IMR-90 (cell line): ENCODE measurements around the gene NEUROD2. TPM values are rescaled to one million over a fixed set of nuclear protein-coding genes. Genes with fewer than 3 reads are reported as not detected.

Experiments
- ATAC-seq: fragments of 200-7000 bp; cut with Tn5 transposase; 2 replicates; pipeline ENCODE4 v1.9.1; 2020; ENCODE audit warnings: low read depth, mild to moderate bottlenecking, moderate library complexity
- BruUV-seq: library from RNA; stranded (reverse); fragments of 400-500 nt; replicated peaks from 2 replicates; lab custom pipeline; 2021; lab: Mats Ljungman, UMichigan
- CTCF ChIA-PET: fragments of 300-600 bp; formaldehyde crosslinking; extraction: SDS; loops from one replicate; lab custom pipeline; 2021; ENCODE audit warnings: antibody characterized with exemption; lab: Yijun Ruan, JAX
- POLR2A ChIA-PET: fragments of 300-600 bp; sonication (Branson Sonifier 250); formaldehyde crosslinking; loops from one replicate; lab custom pipeline; 2022; ENCODE audit warnings: antibody characterized with exemption; ENCODE audit not compliant: unreplicated experiment; lab: Charles Lee
- DNase-seq: peaks from one replicate; pipeline ENCODE4 v3.0.0; 2013
- H2AFZ ChIP-seq: replicated peaks from 2 replicates; pipeline ENCODE3; 2013; ENCODE audit warnings: low read length, mild to moderate bottlenecking; ENCODE audit not compliant: poor library complexity
- H2AK5ac ChIP-seq: 2 replicates; pipeline ENCODE4 v1.6.1; 2013; ENCODE audit warnings: low read depth, low read length, inconsistent platforms
- H2AK9ac ChIP-seq: replicated peaks from 2 replicates; pipeline ENCODE3; 2013; ENCODE audit warnings: mild to moderate bottlenecking, low read depth, low read length, moderate library complexity; ENCODE audit not compliant: poor library complexity
- H2BK120ac ChIP-seq: 2 replicates; pipeline ENCODE4 v1.6.1; 2013; ENCODE audit warnings: low read depth, low read length, inconsistent platforms
- H2BK15ac ChIP-seq: 3 replicates; pipeline ENCODE4 v1.6.1; 2013; ENCODE audit warnings: low read depth, low read length, inconsistent platforms
- H2BK20ac ChIP-seq: 2 replicates; pipeline ENCODE4 v1.6.1; 2013; ENCODE audit warnings: low read depth, mild to moderate bottlenecking, inconsistent platforms, low read length, moderate library complexity
- H2BK5ac ChIP-seq: 2 replicates; pipeline ENCODE4 v1.6.1; 2013; ENCODE audit warnings: mild to moderate bottlenecking, low read depth, low read length, inconsistent platforms; ENCODE audit not compliant: poor library complexity, severe bottlenecking
- H3K14ac ChIP-seq: replicated peaks from 2 replicates; pipeline ENCODE4 v1.6.1; 2013; ENCODE audit warnings: low read depth, low read length, inconsistent platforms
- H3K18ac ChIP-seq: 2 replicates; pipeline ENCODE4 v1.6.1; 2013; ENCODE audit warnings: low read depth, low read length, control low read depth
- H3K23ac ChIP-seq: 2 replicates; pipeline ENCODE4 v1.6.1; 2013; ENCODE audit warnings: low read depth, low read length, inconsistent platforms
- H3K27ac ChIP-seq: 2 replicates; pipeline ENCODE4 v1.5.1; 2013; ENCODE audit warnings: mild to moderate bottlenecking, control low read depth, low read length; ENCODE audit not compliant: insufficient read depth
- H3K27me3 ChIP-seq: 2 replicates; pipeline ENCODE4 v1.6.1; 2013; ENCODE audit warnings: low read length; ENCODE audit not compliant: control insufficient read depth, insufficient read depth
- H3K36me3 ChIP-seq: 2 replicates; pipeline ENCODE4 v1.6.1; 2013; ENCODE audit warnings: low read length, mixed read lengths; ENCODE audit not compliant: control insufficient read depth, insufficient read depth
- H3K4ac ChIP-seq: 2 replicates; pipeline ENCODE4 v1.6.1; 2013; ENCODE audit warnings: low read depth, low read length, inconsistent platforms
- H3K4me1 ChIP-seq: 2 replicates; pipeline ENCODE4 v1.6.1; 2013; ENCODE audit warnings: low read length, mixed read lengths; ENCODE audit not compliant: control insufficient read depth, insufficient read depth
- H3K4me2 ChIP-seq: 2 replicates; pipeline ENCODE4 v1.6.1; 2013; ENCODE audit warnings: low read depth, mild to moderate bottlenecking, control low read depth, low read length, moderate library complexity
- H3K4me3 ChIP-seq: 2 replicates; pipeline ENCODE4 v1.5.1; 2013; ENCODE audit warnings: low read depth, mild to moderate bottlenecking, control low read depth, low read length, moderate library complexity; ENCODE audit not compliant: insufficient read depth
- H3K56ac ChIP-seq: 2 replicates; pipeline ENCODE4 v1.6.1; 2013; ENCODE audit warnings: low read length, inconsistent platforms; ENCODE audit not compliant: insufficient read depth; ENCODE audit errors: extremely low read depth
- H3K79me1 ChIP-seq, 2 experiments: 2 replicates each; pipeline ENCODE4 v1.6.1; 2013; ENCODE audit warnings: low read length in 2 of 2, inconsistent platforms in 1 of 2, low read depth in 1 of 2
- H3K9ac ChIP-seq: 2 replicates; pipeline ENCODE4 v1.6.1; 2013; ENCODE audit warnings: low read depth, low read length, control low read depth
- H3K9me1 ChIP-seq: 2 replicates; pipeline ENCODE4 v1.6.1; 2013; ENCODE audit warnings: low read length, inconsistent platforms; ENCODE audit not compliant: insufficient read depth
- H3K9me3 ChIP-seq: 2 replicates; pipeline ENCODE4 v1.6.1; 2013; ENCODE audit warnings: low read length; ENCODE audit not compliant: control insufficient read depth, insufficient read depth
- H4K20me1 ChIP-seq: 2 replicates; pipeline ENCODE4 v1.6.1; 2013; ENCODE audit warnings: low read length, inconsistent platforms; ENCODE audit not compliant: insufficient read depth
- H4K5ac ChIP-seq: 2 replicates; pipeline ENCODE4 v1.6.1; 2013; ENCODE audit warnings: mild to moderate bottlenecking, low read depth, low read length, control low read depth
- H4K8ac ChIP-seq, 2 experiments: 2 replicates each; pipeline ENCODE4 v1.6.1; 2013; ENCODE audit warnings: low read depth in 2 of 2, low read length in 2 of 2, control low read depth in 1 of 2, inconsistent platforms in 1 of 2
- H4K91ac ChIP-seq: 2 replicates; pipeline ENCODE4 v1.6.1; 2013; ENCODE audit warnings: low read depth, low read length, inconsistent platforms; ENCODE audit not compliant: insufficient read depth
- BHLHE40 ChIP-seq: fragments of 150-350 bp; IDR thresholded peaks from 2 replicates; pipeline ENCODE4 v1.6.1; 2016; ENCODE audit warnings: mild to moderate bottlenecking, low read depth, low read length
- CEBPB ChIP-seq: IDR thresholded peaks from 2 replicates; pipeline ENCODE4 v1.6.1; 2012; ENCODE audit warnings: low read depth, low read length, improper control_type of control experiment
- MAZ ChIP-seq: IDR thresholded peaks from 2 replicates; pipeline ENCODE4 v1.6.1; 2012; ENCODE audit warnings: low read depth, mild to moderate bottlenecking, low read length, improper control_type of control experiment, moderate library complexity, borderline replicate concordance
- MXI1 ChIP-seq: IDR thresholded peaks from 2 replicates; pipeline ENCODE4 v1.6.1; 2012; ENCODE audit warnings: low read depth, mild to moderate bottlenecking, low read length, moderate library complexity, borderline replicate concordance
- RCOR1 ChIP-seq: IDR thresholded peaks from 2 replicates; pipeline ENCODE4 v1.6.1; 2012; ENCODE audit warnings: mild to moderate bottlenecking, low read length, improper control_type of control experiment; ENCODE audit not compliant: insufficient replicate concordance
- WGBS, 2 experiments: methylation state at CpG; one replicate each; pipeline versions ENCODE4 v1.1.5 to v1.1.7; 2013; ENCODE audit warnings: missing lambda C conversion rate in 2 of 2; ENCODE audit not compliant: insufficient read length in 1 of 2; ENCODE audit errors: extremely low coverage in 2 of 2; 5-methylcytosine and 5-hydroxymethylcytosine counted together
- dilution Hi-C: fragments of 300-500 bp; cut with HindIII; formaldehyde crosslinking; loops from one replicate; pipeline ENCODE4 v1.14.3; 2018; ENCODE audit warnings: low sequenced_read_pairs; ENCODE audit not compliant: unreplicated experiment
- in situ Hi-C: fragments of 300-500 bp; cut with MboI; formaldehyde crosslinking; loops from 3 replicates; pipeline ENCODE4 v1.14.3; 2019; ENCODE audit warnings: low sequenced_read_pairs, inconsistent platforms, mixed read lengths
- intact Hi-C: fragments of 100-400 bp; cut with micrococcal nuclease; formaldehyde crosslinking; loops from 2 replicates; pipeline ENCODE4 v1.10.0; 2022
- polyA plus RNA-seq, 3 experiments: library from polyadenylated mRNA; depleted of rRNA; stranded (reverse); fragments of >200 nt; gene quantifications; 2 replicates each; pipeline ENCODE4 v1.2.3, GENCODE V29; 2012; ENCODE audit warnings: low replicate concordance in 1 of 3
- total RNA-seq: library from RNA; depleted of rRNA; stranded (reverse); fragments of >200 nt; gene quantifications from 2 replicates; pipeline ENCODE4 v1.2.3, GENCODE V29; 2012
- TF ChIP-seq, protein P1 (sequence below): fragments of 150-350 bp; IDR thresholded peaks from 2 replicates; pipeline ENCODE4 v1.6.1; 2017; ENCODE audit warnings: mild to moderate bottlenecking, antibody characterized with exemption, low read length, low read depth
- TF ChIP-seq, protein P2 (sequence below): fragments of 150-350 bp; IDR thresholded peaks from 2 replicates; pipeline ENCODE4 v1.6.1; 2016; ENCODE audit warnings: low read depth, mild to moderate bottlenecking, low read length, moderate library complexity, borderline replicate concordance
- TF ChIP-seq, protein P3 (sequence below): conservative IDR thresholded peaks from 2 replicates; pipeline ENCODE4 v1.5.1; 2012; ENCODE audit warnings: mild to moderate bottlenecking, low read depth, low read length, improper control_type of control experiment

NEUROD2 gene
- total and polyA plus RNA-seq, 2 of the 4 experiments (the other 2 are of a cell fraction), result not detected

DNA sequence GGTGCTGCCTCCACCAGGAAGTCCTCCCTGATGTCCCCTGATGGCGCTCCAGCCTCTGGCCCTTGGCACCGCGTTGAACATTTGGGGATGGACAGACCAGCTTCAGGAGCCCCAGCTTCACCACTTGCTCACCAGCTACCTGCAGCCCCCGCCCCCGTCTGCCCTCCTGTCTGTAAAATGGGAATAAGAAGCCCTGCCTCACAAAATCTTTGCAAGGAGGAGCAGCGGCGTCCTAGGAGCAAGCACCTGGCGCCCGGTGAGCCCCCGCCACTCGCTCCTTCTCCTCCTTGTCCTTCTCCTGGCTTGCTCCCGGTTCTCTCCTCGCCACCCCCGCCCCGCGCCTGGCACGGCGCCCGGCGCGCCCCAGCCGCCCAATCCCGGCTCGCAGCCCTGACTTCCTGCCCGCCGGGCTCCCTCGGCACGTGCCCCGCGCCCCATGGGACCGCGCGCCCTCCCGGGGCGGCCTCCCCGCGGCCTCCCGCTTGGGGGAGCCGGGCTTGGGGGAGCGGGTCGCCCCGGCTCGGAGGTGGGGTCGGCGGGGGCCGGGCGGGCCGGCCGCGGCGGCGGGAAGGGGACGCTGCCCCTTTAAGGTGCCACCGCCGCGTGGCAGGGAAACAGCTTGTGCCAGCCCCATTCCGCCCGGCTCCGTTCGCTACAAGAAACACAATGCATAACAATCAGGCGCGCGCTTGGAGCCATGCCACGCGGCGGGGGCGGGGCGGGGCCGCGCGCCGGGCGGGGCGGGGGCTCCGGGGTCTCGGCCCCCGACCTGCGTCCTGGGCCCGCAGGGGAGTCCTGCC is 9.9 kb upstream of the NEUROD2 start:
- CTCF ChIA-PET, result no interaction called here
- no peaks in the 10 kb centered on the region for H3K4me1 ChIP-seq
- H3K9ac ChIP-seq, result no peak overlapping the region
- peak; percentile 68 for ATAC-seq
- no peak overlapping the region for H3K23ac ChIP-seq
- peak overlapping the region; percentile 39 for H3K4me3 ChIP-seq
- no peak overlapping the region for H3K18ac ChIP-seq
- no peak overlapping the region for H2BK120ac ChIP-seq
- H3K36me3 ChIP-seq, result no peaks in the 10 kb centered on the region
- no peak overlapping the region for H2BK20ac ChIP-seq
- H2AFZ ChIP-seq, result peak overlapping the region; percentile 87
- H4K20me1 ChIP-seq, result no peaks in the 10 kb centered on the region
- no peak overlapping the region for H3K56ac ChIP-seq
- H3K4ac ChIP-seq, result no peak overlapping the region
- H2BK5ac ChIP-seq, result no peak overlapping the region
- H4K5ac ChIP-seq, result no peak overlapping the region
- H3K27ac ChIP-seq, result no peak overlapping the region
- no TSS peak for BruUV-seq
- H2AK5ac ChIP-seq, result no peak overlapping the region
- H3K27me3 ChIP-seq, result peaks cover 55% of the 10 kb centered on the region
- in situ Hi-C loops, result no loop called here
- intact Hi-C loops, result no loop called here
- 2% methylated on average over 36 of the region's 79 CpGs; no CpG with 5 or more reads in 1 of the 2 experiments for WGBS, 2 experiments
- no peak overlapping the region for H4K8ac ChIP-seq
- no peak overlapping the region for H3K14ac ChIP-seq
- DNase-seq, result peak; percentile 13
- peak overlapping the region; percentile 74 for H3K4me2 ChIP-seq
- dilution Hi-C loops, result no loop called here
- no peak overlapping the region; the same call in 2 of the 3 replicates for H2BK15ac ChIP-seq
- POLR2A ChIA-PET, result interaction anchor here (1.0 kb wide), 1 partner anchor 101 kb away, joined by 3 read pairs; no protein-coding TSS in a partner anchor
- H3K79me1 ChIP-seq, result no peaks in the 10 kb centered on the region
- H3K9me1 ChIP-seq, result no peaks in the 10 kb centered on the region
- H3K9me3 ChIP-seq, result no peaks in the 10 kb centered on the region
- H2AK9ac ChIP-seq, result no peak overlapping the region
- no peak for TF ChIP-seq RCOR1
- TF ChIP-seq CEBPB, result no peak
- TF ChIP-seq, protein P1, sequence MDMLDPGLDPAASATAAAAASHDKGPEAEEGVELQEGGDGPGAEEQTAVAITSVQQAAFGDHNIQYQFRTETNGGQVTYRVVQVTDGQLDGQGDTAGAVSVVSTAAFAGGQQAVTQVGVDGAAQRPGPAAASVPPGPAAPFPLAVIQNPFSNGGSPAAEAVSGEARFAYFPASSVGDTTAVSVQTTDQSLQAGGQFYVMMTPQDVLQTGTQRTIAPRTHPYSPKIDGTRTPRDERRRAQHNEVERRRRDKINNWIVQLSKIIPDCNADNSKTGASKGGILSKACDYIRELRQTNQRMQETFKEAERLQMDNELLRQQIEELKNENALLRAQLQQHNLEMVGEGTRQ, result peak; percentile 72
- 0 out of 2 replicates have a peak, but pooled peaks have one; percentile 28 for TF ChIP-seq MXI1
- 0 out of 2 replicates have a peak, but pooled peaks have one; percentile 20 for TF ChIP-seq MAZ
- TF ChIP-seq BHLHE40, result peak; percentile 95
- TF ChIP-seq, protein P2, sequence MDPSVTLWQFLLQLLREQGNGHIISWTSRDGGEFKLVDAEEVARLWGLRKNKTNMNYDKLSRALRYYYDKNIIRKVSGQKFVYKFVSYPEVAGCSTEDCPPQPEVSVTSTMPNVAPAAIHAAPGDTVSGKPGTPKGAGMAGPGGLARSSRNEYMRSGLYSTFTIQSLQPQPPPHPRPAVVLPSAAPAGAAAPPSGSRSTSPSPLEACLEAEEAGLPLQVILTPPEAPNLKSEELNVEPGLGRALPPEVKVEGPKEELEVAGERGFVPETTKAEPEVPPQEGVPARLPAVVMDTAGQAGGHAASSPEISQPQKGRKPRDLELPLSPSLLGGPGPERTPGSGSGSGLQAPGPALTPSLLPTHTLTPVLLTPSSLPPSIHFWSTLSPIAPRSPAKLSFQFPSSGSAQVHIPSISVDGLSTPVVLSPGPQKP, result no peak
- TF ChIP-seq, protein P3, sequence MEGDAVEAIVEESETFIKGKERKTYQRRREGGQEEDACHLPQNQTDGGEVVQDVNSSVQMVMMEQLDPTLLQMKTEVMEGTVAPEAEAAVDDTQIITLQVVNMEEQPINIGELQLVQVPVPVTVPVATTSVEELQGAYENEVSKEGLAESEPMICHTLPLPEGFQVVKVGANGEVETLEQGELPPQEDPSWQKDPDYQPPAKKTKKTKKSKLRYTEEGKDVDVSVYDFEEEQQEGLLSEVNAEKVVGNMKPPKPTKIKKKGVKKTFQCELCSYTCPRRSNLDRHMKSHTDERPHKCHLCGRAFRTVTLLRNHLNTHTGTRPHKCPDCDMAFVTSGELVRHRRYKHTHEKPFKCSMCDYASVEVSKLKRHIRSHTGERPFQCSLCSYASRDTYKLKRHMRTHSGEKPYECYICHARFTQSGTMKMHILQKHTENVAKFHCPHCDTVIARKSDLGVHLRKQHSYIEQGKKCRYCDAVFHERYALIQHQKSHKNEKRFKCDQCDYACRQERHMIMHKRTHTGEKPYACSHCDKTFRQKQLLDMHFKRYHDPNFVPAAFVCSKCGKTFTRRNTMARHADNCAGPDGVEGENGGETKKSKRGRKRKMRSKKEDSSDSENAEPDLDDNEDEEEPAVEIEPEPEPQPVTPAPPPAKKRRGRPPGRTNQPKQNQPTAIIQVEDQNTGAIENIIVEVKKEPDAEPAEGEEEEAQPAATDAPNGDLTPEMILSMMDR, result no peak
- no peak overlapping the region for H4K91ac ChIP-seq
